Stimulated activated CD4-positive, alpha-beta T cell treated with anti-CD3 and anti-CD28 coated beads, Interleukin-4, amount 100 ng/mL, for 48 hours (primary cell): ENCODE results near the gene LOC101059915.
"Not testable (repeated sequence)": the region's sequence is repeated elsewhere in the genome, so short reads cannot be mapped to it uniquely, and the experiment has no call there.

Experiments used
- DNase-seq, 2 donors: peaks; one replicate each; pipeline ENCODE4 v3.0.0-alpha.2; 2020; ENCODE audit warnings: low read depth in 2 of 2

The LOC101059915 gene

DNA sequence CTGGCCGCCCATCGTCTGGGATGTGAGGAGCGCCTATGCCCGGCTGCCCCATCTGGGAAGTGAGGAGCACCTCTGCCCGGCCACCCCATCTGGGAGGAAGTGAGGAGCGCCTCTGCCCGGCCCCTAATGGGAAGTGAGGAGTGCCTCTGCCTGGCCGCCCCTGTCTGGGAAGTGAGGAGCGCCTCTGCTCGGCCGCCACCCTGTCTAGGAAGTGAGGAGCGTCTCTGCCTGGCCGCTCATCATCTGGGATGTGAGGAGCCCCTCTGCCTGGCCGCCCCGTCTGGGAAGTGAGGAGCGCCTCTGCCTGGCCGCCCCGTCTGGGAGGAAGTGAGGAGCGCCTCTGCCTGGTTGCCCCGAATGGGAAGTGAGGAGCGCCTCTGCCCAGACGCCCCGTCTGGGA, 8.3 kb downstream of the LOC101059915 start:
- DNase-seq = not testable (repeated sequence)

DNA sequence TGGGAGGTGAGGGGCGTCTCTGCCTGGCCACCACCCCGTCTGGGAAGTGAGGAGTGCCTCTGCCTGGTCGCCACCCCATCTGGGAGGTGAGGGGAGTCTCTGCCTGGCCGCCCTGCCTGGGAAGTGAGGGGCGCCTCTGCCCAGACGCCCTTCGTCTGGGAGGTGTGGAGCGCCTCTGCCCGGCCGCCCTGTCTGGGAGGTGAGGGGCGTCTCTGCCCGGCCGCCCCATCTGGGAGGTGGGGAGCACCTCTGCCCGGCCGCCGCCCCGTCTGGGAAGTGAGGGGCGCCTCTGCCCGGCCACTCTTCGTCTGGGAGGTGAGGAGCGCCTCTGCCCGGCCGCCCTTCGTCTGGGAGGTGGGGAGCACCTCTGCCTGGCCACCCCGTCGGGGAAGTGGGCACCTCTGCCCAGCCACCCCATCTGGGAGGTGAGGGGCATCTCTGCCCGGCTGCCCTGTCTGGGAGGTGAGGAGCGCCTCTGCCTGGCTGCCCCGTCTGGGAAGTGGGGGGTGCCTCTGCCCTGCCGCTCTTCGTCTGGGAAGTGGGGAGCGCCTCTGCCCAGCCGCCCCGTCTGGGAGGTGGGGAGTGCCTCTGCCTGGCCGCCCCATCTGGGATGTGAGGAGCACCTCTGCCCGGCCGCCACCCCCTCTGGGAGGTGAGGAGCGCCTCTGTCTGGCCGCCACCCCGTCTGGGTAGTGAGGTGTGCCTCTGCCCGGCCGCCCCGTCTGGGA, 8.9 kb downstream of the LOC101059915 start:
- DNase-seq = not testable (repeated sequence)

DNA sequence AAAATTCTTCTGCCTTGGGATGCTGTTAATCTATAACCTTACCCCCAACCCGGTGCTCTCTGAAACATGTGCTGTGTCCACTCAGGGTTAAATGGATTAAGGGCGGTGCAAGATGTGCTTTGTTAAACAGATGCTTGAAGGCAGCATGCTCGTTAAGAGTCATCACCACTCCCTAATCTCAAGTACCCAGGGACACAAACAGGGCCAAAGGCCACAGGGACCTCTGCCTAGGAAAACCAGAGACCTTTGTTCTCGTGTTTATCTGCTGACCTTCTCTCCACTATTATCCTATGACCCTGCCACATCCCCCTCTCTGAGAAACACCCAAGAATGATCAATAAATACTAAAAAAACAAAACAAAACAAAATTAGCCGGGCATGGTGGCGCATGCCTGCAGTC, 9.8 kb downstream of the LOC101059915 start:
- not testable (repeated sequence) for DNase-seq

DNA sequence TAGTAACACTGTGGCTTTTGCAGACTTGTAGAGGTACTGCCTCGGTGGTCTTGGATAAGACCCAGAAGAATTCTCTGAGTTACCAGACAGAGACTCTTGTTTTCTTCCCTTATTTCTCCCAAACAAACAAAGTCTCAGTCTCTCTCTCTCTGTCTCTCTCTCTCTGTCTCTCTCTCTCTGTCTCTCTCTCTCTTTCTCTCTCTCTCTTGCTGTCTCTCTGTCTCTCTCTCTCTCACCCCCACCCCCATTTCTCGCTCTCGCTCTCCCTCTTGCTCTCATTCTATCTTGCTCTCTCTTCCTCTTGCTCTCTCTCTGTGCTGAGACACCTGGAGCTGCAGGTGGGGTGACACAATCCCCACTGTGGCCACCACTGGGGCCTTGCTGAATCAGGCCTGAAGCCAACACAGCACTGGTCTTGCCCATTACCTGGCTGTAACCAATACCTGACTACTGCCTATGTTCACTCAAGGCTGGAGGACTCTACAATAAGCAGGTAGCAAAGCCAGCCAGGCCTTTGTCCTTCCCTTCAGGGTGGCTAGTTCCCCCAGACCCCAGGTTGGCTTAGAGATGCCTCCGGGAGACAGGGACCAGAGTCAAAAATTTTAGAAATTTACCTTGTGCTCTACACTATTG, 12.3 kb downstream of the LOC101059915 start:
- no peak for DNase-seq

DNA sequence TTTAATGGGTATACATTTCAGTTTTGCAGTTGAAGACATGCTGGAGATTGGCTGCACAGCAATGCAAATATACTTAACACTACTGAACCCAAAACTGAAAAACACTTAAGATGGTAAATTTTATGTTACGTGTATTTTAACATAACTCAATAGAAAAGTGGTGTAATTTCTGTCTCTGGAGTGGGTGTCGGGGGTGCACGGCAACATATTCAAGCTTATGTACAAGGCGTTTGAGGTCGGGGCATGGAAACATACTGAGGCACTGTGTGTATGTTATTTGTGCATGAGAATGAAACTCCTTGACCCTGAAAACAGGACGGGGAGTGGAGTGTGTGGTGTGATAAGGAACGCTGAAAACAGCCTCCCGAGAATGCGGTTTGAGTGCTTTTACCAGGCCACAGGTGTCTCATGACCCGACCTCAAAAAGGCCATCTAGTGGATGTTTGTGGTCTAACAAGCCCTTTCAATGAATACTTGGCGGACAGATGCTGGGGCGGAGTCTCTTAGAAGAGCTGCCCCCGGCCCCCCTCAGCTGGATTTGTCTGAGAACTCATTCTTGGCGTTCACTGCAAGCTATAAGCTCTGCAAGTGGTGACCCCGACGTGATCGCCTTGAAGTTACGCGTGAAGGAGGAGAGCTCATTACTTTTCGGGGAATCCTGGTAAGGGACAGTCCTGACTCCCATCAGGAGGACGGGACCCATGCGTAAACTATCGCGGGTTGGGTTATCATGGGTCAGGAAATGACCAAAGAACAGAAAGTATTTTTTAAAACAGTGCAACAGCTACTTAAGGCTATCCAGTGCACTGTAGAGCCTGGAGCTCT, 29.5 kb downstream of the LOC101059915 start:
- DNase-seq = not testable (repeated sequence)

DNA sequence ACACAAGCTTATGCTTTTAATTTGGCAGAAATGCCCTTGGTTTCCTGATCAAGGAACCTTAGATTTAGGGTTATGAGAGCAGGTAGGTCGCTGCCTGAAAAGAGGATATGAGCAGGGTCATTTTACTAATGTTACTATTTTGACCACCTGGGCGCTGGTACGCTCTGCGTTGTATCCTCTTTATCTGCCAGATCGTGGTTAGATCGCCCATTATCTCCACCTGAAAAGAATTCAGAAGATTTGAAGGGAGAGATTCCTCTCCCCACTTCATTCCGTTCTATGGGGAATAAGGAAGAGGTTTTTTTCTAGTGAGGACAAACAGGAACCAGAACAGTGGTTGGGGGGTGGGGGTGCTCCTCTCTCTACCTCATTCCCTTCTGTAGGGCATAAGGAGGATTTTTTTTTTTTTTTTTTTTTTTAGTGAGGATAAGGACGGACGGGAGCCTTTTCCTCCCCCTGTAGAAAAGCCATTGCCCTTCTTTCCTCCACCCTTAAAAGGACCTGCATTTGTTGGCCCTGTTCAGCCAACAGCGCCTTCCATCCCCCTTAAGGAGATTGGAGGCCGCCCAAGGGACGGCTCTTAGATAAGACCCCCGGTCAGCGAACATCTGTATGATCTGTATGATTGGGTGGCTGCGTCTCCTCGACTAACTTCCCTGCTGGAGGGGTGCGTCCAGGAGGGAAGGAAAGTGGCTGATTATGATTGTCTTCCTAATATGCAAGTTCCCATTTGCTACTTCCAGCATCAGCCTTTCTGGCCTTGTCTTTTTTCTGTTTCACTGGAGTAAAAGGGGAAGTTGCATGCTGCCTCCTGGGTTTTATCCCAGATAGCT, 30.3 kb downstream of the LOC101059915 start:
- not testable (repeated sequence) for DNase-seq

DNA sequence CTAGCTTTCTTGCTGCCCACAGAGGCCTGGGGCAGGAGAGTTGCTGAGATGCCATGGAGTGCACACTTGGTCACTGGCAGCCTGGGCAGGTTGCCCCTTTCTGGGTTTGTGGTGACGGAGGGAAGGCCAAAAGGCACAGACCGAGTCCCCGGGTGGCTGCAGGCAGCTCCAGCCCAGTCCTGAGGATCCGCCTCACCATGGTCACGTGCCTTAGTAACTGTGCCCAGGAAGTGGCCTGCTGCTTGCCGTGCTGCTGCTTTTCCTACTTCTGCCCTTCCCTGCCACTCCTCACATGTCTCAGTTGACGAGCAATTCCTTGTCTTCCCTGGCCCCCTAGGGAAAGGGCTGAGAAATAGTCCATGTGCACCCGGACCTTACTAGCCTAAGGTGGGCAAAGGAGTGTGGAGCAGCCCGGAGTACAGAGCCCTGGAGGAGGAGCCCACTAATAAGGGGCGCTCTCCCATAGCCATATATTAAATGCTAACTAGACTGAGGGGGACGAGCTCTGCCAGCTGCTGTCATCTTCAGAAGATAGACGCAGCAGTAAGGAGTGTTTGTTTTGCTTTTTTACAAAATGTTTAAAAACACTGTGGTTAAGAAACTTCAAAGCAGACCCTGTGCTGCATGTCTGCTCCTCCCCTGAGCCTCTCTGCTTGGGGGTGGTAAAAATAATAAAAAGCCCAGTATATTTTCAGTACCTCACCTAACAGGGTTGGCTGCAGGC, 31.1 kb downstream of the LOC101059915 start:
- not testable (repeated sequence) for DNase-seq

DNA sequence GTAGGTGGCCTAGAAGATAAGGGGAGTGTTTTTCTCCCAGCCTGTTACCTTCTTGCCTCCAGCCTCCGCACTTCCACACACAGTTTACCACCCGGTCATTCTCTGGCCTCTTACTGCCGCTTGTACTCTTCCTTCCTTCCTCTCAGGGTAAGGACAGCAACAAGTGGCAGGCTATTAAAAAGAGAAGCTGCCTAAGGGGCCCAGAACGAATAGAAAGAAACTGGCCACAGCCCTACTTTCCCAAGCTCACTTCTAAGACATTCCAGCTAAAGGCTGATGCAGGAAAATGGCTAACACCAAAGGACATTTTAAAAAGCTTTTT, 31.6 kb downstream of the LOC101059915 start:
- DNase-seq = not testable (repeated sequence)

DNA sequence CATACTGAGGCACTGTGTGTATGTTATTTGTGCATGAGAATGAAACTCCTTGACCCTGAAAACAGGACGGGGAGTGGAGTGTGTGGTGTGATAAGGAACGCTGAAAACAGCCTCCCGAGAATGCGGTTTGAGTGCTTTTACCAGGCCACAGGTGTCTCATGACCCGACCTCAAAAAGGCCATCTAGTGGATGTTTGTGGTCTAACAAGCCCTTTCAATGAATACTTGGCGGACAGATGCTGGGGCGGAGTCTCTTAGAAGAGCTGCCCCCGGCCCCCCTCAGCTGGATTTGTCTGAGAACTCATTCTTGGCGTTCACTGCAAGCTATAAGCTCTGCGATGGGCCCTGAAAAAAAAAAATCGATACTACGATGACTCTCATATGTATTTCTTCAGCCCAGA, 35.5 kb downstream of the LOC101059915 start:
- DNase-seq = not testable (repeated sequence)

DNA sequence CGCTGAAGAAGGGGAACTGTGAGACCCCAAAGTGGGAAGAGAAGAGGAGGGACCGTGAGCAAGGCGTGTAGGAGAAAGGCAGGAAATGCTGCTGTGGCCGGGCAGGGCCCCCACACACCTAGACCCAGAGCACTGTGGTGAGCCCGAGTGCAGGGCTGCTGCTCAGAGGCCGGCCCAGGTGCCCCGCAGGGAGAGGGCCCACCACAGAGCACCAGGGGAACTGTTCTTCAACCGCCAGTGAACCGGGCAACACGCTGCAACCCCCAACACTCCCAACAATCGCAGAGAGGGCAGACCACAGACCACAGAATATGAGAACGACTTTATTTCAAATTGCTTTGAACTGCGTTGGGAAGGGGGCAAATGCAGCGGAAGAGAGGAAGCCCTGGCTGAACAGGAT, 46.7 kb downstream of the LOC101059915 start:
- DNase-seq = not testable (repeated sequence)

DNA sequence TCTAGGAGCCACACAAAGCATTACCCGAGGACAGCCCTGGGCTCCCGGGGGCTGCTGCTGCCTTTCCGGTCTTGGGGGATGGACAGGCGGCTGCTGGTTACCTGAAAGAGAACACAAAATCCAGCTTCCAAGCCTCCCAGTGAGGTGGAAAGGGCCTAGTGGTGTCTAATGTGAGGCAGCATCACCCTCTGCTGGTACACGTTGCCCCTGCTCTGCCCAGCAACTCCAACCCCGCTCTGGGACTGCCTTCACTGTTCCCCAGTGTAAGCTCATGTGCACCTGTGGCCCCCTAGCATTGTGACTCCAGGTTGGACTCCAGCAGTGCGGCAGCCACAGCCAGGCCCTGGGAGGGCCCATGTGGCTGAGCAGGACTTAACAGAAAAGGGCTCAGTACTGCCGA, 48.2 kb downstream of the LOC101059915 start:
- DNase-seq = not testable (repeated sequence)

DNA sequence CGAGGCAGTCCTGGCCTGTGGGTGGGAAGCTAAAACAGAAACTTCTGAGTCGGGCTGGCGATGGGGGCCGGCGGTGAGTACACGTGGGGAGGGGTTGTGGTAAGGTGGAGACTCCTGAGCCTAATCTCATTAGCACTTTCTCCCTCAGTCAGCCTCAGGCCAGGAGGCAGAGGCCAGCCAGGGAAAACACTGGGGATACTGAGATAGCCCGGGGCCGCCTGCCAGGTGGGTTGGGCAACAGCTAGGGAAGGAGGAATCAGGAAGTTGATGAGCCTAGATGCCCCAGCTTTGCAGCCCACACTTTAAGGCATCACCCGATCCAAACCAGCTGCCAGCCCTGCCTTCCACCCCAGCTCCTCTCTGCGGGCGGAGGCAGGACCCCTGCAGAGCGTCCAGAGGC, 49.0 kb downstream of the LOC101059915 start:
- DNase-seq = not testable (repeated sequence)

DNA sequence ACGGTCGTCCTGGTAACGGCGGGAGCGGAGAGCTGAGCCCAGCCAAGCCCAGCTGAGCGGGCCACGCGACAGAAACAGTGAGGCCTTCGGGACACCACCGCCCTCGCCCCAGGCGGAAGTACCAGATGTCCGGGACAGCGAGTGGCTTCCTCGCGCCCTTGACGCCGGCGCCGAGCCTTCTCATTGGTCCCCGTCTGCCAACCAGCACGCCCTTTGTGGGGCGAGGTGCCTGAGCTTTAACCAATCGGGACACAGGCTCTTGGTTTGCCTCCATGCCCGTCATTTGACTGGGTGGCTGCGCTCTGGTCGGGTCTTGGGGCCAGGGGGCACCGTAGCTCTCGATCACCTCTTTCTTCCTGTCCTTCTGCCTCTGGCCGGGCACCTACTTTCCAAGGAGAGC, 50.8 kb downstream of the LOC101059915 start, which contains the start of gene CXorf49:
Gene CXorf49, minus strand, starts transcription at position 101 of the 400 bp plus-strand sequence. CDS start 134 bp downstream, outside the sequence.
- DNase-seq = not testable (repeated sequence)

DNA sequence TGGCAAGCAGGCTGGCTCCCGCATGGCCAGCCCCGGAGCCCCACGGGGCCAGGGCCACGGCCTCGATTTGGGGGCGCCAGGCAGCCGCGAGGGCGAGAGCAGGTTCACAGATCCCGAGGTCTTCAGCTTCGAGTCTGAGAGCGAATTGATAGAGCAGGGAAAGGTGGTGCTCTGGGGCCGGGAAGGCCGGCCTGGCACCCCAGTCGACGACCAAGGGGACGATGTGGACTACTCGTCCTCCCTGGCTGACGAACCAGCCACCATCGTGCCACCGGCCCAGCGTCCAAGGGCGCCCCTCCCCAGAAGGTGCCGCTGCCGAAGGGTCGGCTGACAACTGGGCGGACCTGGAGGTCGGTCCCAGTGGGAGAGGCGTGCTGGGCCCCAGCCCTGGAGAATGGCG, 51.8 kb downstream of the LOC101059915 start:
- not testable (repeated sequence) for DNase-seq

DNA sequence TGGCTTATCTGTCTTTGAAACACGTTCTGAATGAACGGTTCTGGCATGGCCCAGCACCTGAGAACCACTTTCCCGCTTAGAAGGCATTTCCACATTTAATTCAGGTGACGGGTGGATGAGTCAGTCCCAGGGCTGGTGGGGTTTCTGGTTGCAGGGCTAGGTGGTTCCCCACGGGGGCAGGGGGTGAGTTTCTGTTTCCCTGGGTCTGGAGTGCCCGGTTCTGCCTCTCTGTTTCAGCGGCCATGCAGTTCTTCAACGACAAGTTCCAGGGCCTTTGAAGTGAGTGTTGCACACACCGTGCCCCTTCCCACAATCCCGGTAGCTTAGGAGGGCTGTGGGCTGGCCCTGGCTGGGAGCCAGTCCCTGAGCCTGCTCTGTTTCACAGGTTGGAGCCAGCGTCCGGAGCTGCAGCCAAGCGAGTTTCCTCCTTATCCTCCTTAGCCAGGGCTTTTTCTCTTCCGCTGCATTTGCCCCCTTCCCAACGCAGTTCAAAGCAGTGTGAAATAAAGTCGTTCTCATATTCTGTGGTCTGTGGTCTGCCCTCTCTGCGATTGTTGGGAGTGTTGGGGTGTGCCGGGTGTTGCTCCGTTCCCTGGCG, 53.0 kb downstream of the LOC101059915 start:
- not testable (repeated sequence) for DNase-seq
